Right lobe of liver (tissue), 6 donors: ENCODE measurements around the gene BAHCC1. TPM values are rescaled to one million over a fixed set of nuclear protein-coding genes. Genes with fewer than 3 reads are reported as not detected.
A peak's percentile ranks its signal among the peaks of the same experiment; 100 is the strongest.

Source experiments
- ATAC-seq, 4 donors: fragments of 200-7000 bp; cut with Tn5 transposase; one replicate each; pipeline ENCODE4 v1.9.1; 2020; ENCODE audit warnings: mild to moderate bottlenecking in 4 of 4, moderate library complexity in 4 of 4
- DNase-seq, 3 donors: peaks; one replicate each; pipeline ENCODE4 v3.0.0-alpha.2; 2020
- H3K27ac ChIP-seq, 3 donors: fragments of 200-600 bp; one replicate each; pipeline ENCODE4 v1.8.0; 2022
- H3K27me3 ChIP-seq, 2 donors: fragments of 200-600 bp; one replicate each; pipeline ENCODE4 v1.8.0; 2022
- H3K36me3 ChIP-seq, 4 donors: fragments of 200-600 bp; sonication (generic) in 1 of 4; one replicate each; pipeline versions ENCODE4 v1.5.1 to v1.8.0; 2017 to 2022; ENCODE audit warnings: control low read depth in 1 of 4
- H3K4me1 ChIP-seq, 4 donors: fragments of 200-600 bp; sonication (generic) in 1 of 4; one replicate each; pipeline versions ENCODE4 v1.5.1 to v1.8.0; 2017 to 2022; ENCODE audit warnings: control low read depth in 1 of 4
- H3K4me3 ChIP-seq, 3 donors: fragments of 200-600 bp; one replicate each; pipeline ENCODE4 v1.8.0; 2022
- H3K9me3 ChIP-seq, 4 donors: fragments of 200-600 bp; sonication (generic) in 1 of 4; one replicate each; pipeline versions ENCODE4 v1.5.1 to v1.8.0; 2017 to 2022; ENCODE audit warnings: control low read depth in 1 of 4
- POLR2A ChIP-seq: fragments of 450-650 bp; IDR thresholded peaks from one replicate; pipeline ENCODE4 v1.6.1; 2017; ENCODE audit warnings: antibody characterized with exemption, mild to moderate bottlenecking
- WGBS: methylation state at CpG from one replicate; pipeline ENCODE4 v1.1.6; 2018; ENCODE audit warnings: low coverage, low lambda C conversion rate; ENCODE audit not compliant: insufficient coverage; ENCODE audit errors: missing lambda C conversion rate; 5-methylcytosine and 5-hydroxymethylcytosine counted together
- intact Hi-C, 2 donors: fragments of 100-400 bp; cut with DNase I; formaldehyde crosslinking; loops; one replicate each; pipeline versions ENCODE4 v1.11.2 to v1.14.1; 2022
- total RNA-seq, 6 experiments: library from RNA; depleted of rRNA in 2 of 6; stranded (reverse); fragments of >200 nt in 2 of 6; fragmentation: NEBNext Ultra II Directional in 3 of 6; extraction: Animal tissue kit (Norgen Biotek cat#: 25700) in 3 of 6; gene quantifications; one replicate each; pipeline versions ENCODE4 v1.1.0 to v1.2.4, GENCODE V29; 2016 to 2023
- TF ChIP-seq, protein P1 (sequence below), 4 donors: fragments of 200-600 bp in 3 of 4; fragments of 450-650 bp in 1 of 4; IDR thresholded peaks; one replicate each; pipeline versions ENCODE4 v1.5.1 to v1.8.0; 2016 to 2022; ENCODE audit warnings: antibody characterized with exemption in 4 of 4, mild to moderate bottlenecking in 2 of 4
- donor health status: DM: no; HTN: yes; CAD: no.
- donor health status: DM: no; HTN: no; CAD: no.
- donor health status: DM: no; HTN: no; CAD: no.
- donor health status: DM: no; HTN: yes; CAD: no.
- donor health status: DM: no; HTN: yes; CAD: no.

Gene BAHCC1
- total RNA-seq, 6 experiments from 2014 or later: 2.5 to 6.4 (median 4.9) TPM

DNA sequence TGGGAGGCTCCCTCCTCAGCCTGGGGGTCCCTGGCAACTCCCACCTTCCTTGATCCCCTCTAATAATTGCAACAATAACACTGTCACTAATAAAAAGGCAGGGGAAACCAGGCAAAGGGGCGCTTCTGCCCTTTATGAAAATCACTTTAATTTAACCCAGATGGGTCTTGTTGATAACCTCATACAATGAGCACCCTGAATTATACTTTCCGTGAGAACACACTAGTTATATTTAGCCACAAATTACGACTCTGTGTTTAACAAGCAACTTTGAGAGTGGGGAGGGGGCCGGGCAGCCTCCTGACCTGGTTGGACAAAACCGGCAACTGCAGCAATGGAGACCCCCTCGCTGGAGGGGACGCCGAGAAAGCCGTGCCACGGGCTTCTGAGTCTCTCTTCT is 5.7 kb upstream of the BAHCC1 start:
- ATAC-seq (no peak), DNase-seq (no peak)
- no peaks in the 10 kb centered on the region for H3K9me3 ChIP-seq
- H3K36me3 ChIP-seq: no peaks in the 10 kb centered on the region
- H3K4me1 ChIP-seq: peaks cover 0 to 47% (median 23%) of the 10 kb centered on the region in 4 donors
- H3K27me3 ChIP-seq: no peaks in the 10 kb centered on the region
- 92% methylated on average over 2 of the region's 10 CpGs for WGBS
- TF ChIP-seq, protein P1, sequence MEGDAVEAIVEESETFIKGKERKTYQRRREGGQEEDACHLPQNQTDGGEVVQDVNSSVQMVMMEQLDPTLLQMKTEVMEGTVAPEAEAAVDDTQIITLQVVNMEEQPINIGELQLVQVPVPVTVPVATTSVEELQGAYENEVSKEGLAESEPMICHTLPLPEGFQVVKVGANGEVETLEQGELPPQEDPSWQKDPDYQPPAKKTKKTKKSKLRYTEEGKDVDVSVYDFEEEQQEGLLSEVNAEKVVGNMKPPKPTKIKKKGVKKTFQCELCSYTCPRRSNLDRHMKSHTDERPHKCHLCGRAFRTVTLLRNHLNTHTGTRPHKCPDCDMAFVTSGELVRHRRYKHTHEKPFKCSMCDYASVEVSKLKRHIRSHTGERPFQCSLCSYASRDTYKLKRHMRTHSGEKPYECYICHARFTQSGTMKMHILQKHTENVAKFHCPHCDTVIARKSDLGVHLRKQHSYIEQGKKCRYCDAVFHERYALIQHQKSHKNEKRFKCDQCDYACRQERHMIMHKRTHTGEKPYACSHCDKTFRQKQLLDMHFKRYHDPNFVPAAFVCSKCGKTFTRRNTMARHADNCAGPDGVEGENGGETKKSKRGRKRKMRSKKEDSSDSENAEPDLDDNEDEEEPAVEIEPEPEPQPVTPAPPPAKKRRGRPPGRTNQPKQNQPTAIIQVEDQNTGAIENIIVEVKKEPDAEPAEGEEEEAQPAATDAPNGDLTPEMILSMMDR (IDR thresholded peaks at IDR 0.05): no peak
- no peak for TF ChIP-seq POLR2A
- H3K27ac ChIP-seq: no peak overlapping the region
- intact Hi-C loops: loop anchor here in 1 of 2 donors (10.0 kb wide), 1 partner anchor 95 kb away; no protein-coding TSS in a partner anchor
- no peak overlapping the region for H3K4me3 ChIP-seq

DNA sequence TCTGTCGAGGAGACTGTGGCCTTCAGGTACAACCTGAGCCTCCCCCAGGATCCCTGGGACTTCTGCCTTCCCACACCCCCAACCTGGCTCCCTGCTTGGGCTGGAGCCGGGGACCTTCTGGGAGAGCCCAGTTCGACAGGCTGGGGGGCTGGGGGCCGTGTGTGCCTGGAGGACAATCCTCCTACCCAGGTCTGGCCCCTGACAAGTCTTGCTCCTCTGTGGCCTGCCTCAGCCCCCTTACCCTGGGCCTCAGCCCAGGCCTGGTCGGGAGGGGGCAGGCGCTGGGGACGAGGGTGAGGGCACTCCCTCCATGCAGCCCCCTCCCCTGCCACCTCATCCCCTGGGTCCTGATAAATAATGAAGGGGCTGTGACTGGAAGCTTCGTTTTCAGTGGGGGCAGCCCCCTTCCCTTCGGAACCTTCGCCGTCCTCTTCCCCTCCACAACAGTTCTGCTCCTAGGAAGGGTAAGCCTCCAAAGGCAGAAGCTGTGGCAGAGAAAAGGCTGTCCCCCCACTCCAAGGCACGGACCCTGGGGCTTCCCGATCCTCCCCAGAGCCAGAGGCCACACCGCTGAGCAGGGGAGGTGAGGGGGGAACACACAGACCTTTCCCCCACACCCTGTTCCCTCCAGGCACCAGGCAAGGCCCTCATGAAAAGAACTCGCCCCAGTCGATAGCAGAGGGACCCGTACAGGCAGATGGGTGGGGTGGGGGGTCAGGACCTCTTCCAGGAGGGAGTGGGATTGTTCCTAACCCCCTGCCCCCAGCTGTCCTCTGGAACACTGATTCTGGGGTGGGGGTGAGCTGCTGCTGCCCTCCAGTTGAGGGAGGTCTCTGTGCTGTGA is 5.0 kb upstream of the BAHCC1 start:
- H3K27me3 ChIP-seq: no peaks in the 10 kb centered on the region
- DNase-seq (peak in 1 of 3 donors; percentile 16), ATAC-seq (no peak)
- intact Hi-C loops: no loop called here
- no peak overlapping the region for H3K4me3 ChIP-seq
- H3K4me1 ChIP-seq: peaks cover 0 to 49% (median 26%) of the 10 kb centered on the region in 4 donors
- H3K36me3 ChIP-seq: no peaks in the 10 kb centered on the region
- TF ChIP-seq POLR2A: no peak
- TF ChIP-seq, protein P1 (IDR thresholded peaks at IDR 0.05): no peak
- WGBS: 53% methylated on average over 3 of the region's 17 CpGs
- no peaks in the 10 kb centered on the region for H3K9me3 ChIP-seq
- H3K27ac ChIP-seq: no peak overlapping the region

DNA sequence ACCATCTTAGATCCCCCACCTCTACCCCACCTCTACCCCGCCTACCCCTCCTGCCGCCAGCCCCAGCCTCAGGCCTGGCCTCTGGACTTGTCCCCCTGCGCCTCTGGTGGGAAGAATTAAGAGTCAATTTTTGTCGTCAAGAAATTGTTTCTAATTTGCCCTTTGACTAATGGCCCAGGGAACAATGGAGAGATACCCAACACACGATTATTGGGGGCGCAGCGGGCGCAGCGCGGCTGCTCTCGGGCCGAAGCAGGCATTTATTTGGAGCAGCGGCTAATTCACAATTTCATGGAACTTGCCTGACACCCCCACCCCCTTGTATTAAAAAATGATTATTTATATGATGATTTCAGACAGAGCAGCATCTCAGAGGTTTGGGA is 4.4 kb upstream of the BAHCC1 start:
- H3K4me1 ChIP-seq: peaks cover 0 to 42% (median 23%) of the 10 kb centered on the region in 4 donors
- intact Hi-C loops: no loop called here
- no peaks in the 10 kb centered on the region for H3K36me3 ChIP-seq
- H3K27ac ChIP-seq: no peak overlapping the region
- H3K4me3 ChIP-seq: no peak overlapping the region
- TF ChIP-seq, protein P1 (IDR thresholded peaks at IDR 0.05): no peak
- TF ChIP-seq POLR2A: no peak
- WGBS: 85% methylated on average over 7 of the region's 13 CpGs
- H3K27me3 ChIP-seq: no peaks in the 10 kb centered on the region
- no peak for ATAC-seq
- H3K9me3 ChIP-seq: no peaks in the 10 kb centered on the region
- no peak for DNase-seq

DNA sequence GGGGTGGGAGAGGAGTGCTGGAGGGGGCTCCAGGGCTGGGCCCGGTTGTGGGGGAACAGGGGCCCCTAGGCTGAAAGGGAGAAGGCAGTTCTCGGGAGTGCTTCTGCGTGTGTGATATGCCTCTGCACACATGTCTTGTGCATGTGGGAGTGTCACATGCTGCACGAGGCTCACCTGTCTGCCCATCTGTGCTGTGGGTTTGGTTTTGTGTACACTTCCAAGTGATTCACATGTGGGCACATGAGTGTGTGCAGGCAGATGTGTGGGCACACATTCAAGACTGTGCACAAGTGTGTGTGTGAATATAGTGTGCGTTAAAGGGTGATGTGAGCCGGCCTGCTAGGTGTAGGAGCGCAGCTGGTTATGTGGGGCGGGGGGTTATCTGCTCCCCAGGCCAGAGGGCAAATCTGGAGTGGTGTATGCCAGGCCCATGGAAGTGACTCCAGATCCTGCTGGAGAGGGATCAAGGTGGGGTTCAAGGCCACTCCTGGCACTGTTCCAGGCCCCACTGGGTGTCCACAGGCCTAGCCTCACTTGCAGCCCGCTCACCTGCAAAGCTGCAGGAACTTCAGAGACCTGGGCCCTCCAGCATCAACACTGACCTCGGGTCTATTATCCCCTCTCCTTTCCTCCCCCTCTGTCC is 3.8 kb upstream of the BAHCC1 start:
- peak overlapping the region in 1 of 3 donors; percentile 78 for H3K4me3 ChIP-seq
- peak overlapping the region in 2 of 3 donors; percentile 87 to 93 for H3K27ac ChIP-seq
- no peak for TF ChIP-seq POLR2A
- TF ChIP-seq, protein P1 (IDR thresholded peaks at IDR 0.05): no peak
- DNase-seq: peak in 1 of 3 donors; percentile 41
- WGBS: 44% methylated on average over 5 of the region's 10 CpGs
- no peaks in the 10 kb centered on the region for H3K27me3 ChIP-seq
- H3K36me3 ChIP-seq: no peaks in the 10 kb centered on the region
- no peaks in the 10 kb centered on the region for H3K9me3 ChIP-seq
- intact Hi-C loops: no loop called here
- peaks cover 0 to 37% (median 20%) of the 10 kb centered on the region in 4 donors for H3K4me1 ChIP-seq
- ATAC-seq: no peak
